Measurements from ENCODE around the gene HIGD2B.
"Not testable (repeated sequence)": the region's sequence is repeated elsewhere in the genome, so short reads cannot be mapped to it uniquely, and the experiment has no call there.

The HIGD2B gene

GRCh38 chr15:72724028-72724427 is 38.0 kb upstream of the HIGD2B start:
- Histone ChIP-seq H3K4me1 (no peaks in the 10 kb centered on the region), H3K4me3 (no peak overlapping the region), H4K20me1 (no peaks in the 10 kb centered on the region), H3K4me2 (no peak overlapping the region), H3K27ac (no peak overlapping the region), H3K9me3 (no peaks in the 10 kb centered on the region), H3K27me3 (no peaks in the 10 kb centered on the region), H3K9ac (no peak overlapping the region), H3K36me3 (no peaks in the 10 kb centered on the region)
- no peak for TF ChIP-seq Cebpa-rat (IDR thresholded peaks at IDR 0.05)

- Histone ChIP-seq H3K27ac (no peak overlapping the region), H3K9me3 (no peaks in the 10 kb centered on the region), H4K20me1 (no peaks in the 10 kb centered on the region), H3K4me1 (no peaks in the 10 kb centered on the region), H3K9ac (no peak overlapping the region), H3K27me3 (no peaks in the 10 kb centered on the region), H3K4me3 (no peak overlapping the region), H3K4me2 (no peak overlapping the region), H3K36me3 (peaks cover 8% of the 10 kb centered on the region; the same call in 1 of the 2 replicates)
- no peak for TF ChIP-seq Cebpa-rat (IDR thresholded peaks at IDR 0.05)
These were observed 36.2 kb upstream of the HIGD2B start for GRCh38 chr15:72722071-72722696.

- H3K4me2 ChIP-seq, H3K9me3 ChIP-seq, H3K4me3 ChIP-seq, H3K27ac ChIP-seq, H3K36me3 ChIP-seq, H4K20me1 ChIP-seq, H3K9ac ChIP-seq, H3K27me3 ChIP-seq, H3K4me1 ChIP-seq: not testable (repeated sequence)
These were observed 22.7 kb upstream of the HIGD2B start for GRCh38 chr15:72708551-72709303.

- no peaks in the 10 kb centered on the region for H3K27me3 ChIP-seq
- no peak overlapping the region for H3K4me2 ChIP-seq
- no peaks in the 10 kb centered on the region for H3K9me3 ChIP-seq
- H3K4me3 ChIP-seq: no peak overlapping the region
- no peak for TF ChIP-seq Cebpa-rat (IDR thresholded peaks at IDR 0.05)
- H3K27ac ChIP-seq: no peak overlapping the region
- H3K9ac ChIP-seq: no peak overlapping the region
- H4K20me1 ChIP-seq: no peaks in the 10 kb centered on the region
- H3K36me3 ChIP-seq: no peaks in the 10 kb centered on the region
- H3K4me1 ChIP-seq: no peaks in the 10 kb centered on the region
These were observed 20.3 kb upstream of the HIGD2B start for GRCh38 chr15:72706266-72706665.

GRCh38 chr15:72700076-72700475 is 14.1 kb upstream of the HIGD2B start:
- TF ChIP-seq Cebpa-rat (IDR thresholded peaks at IDR 0.05): no peak
- no peaks in the 10 kb centered on the region for H3K36me3 ChIP-seq
- H4K20me1 ChIP-seq: no peaks in the 10 kb centered on the region

GRCh38 chr15:72698938-72699337 is 13.0 kb upstream of the HIGD2B start:
- Histone ChIP-seq H4K20me1 (no peaks in the 10 kb centered on the region), H3K36me3 (no peaks in the 10 kb centered on the region), H3K27me3 (no peaks in the 10 kb centered on the region), H3K9ac (no peak overlapping the region), H3K4me3 (no peak overlapping the region), H3K27ac (no peak overlapping the region), H3K9me3 (no peaks in the 10 kb centered on the region), H3K4me2 (no peak overlapping the region), H3K4me1 (no peaks in the 10 kb centered on the region)
- no peak for TF ChIP-seq Cebpa-rat (IDR thresholded peaks at IDR 0.05)

More at GRCh38 chr15:72700076-72700475, 14.1 kb upstream of the HIGD2B start:
- no peaks in the 10 kb centered on the region for H3K4me1 ChIP-seq
- no peaks in the 10 kb centered on the region for H3K9me3 ChIP-seq
- H3K4me3 ChIP-seq: no peak overlapping the region
- no peaks in the 10 kb centered on the region for H3K27me3 ChIP-seq
- no peak overlapping the region for H3K4me2 ChIP-seq
- no peak overlapping the region for H3K27ac ChIP-seq
- H3K9ac ChIP-seq: no peak overlapping the region

- no peaks in the 10 kb centered on the region for H3K36me3 ChIP-seq
- H3K9me3 ChIP-seq: no peaks in the 10 kb centered on the region
- H3K27me3 ChIP-seq: no peaks in the 10 kb centered on the region
- H3K4me1 ChIP-seq: peaks cover 20% of the 10 kb centered on the region
- no peaks in the 10 kb centered on the region for H4K20me1 ChIP-seq
- no peak for TF ChIP-seq Cebpa-rat (IDR thresholded peaks at IDR 0.05)
- no peak overlapping the region for H3K9ac ChIP-seq
- 0 out of 2 replicates have a peak overlapping the region, but pooled peaks have one; percentile 24 for H3K4me2 ChIP-seq
- no peak overlapping the region for H3K27ac ChIP-seq
- no peak overlapping the region for H3K4me3 ChIP-seq
These were observed 5.0 kb upstream of the HIGD2B start for GRCh38 chr15:72690938-72691337.

GRCh38 chr15:72688697-72689096 is 2.7 kb upstream of the HIGD2B start:
- Histone ChIP-seq H3K9me3 (no peaks in the 10 kb centered on the region), H4K20me1 (no peaks in the 10 kb centered on the region), H3K4me1 (peaks cover 32% of the 10 kb centered on the region), H3K36me3 (no peaks in the 10 kb centered on the region), H3K27ac (no peak overlapping the region), H3K9ac (no peak overlapping the region), H3K4me3 (no peak overlapping the region), H3K27me3 (no peaks in the 10 kb centered on the region), H3K4me2 (no peak overlapping the region)
- no peak for TF ChIP-seq Cebpa-rat (IDR thresholded peaks at IDR 0.05)

GRCh38 chr15:72685301-72685924 is 569 bp downstream of the HIGD2B start:
- H4K20me1 ChIP-seq: no peaks in the 10 kb centered on the region
- H3K9me3 ChIP-seq: no peaks in the 10 kb centered on the region
- no peaks in the 10 kb centered on the region for H3K36me3 ChIP-seq
- H3K27ac ChIP-seq: peak overlapping the region; percentile 64
- no peaks in the 10 kb centered on the region for H3K27me3 ChIP-seq
- no peak for TF ChIP-seq Cebpa-rat (IDR thresholded peaks at IDR 0.05)
- H3K4me1 ChIP-seq: peaks cover 24% of the 10 kb centered on the region
- H3K4me2 ChIP-seq: peak overlapping the region; percentile 86
- H3K4me3 ChIP-seq: peak overlapping the region; percentile 70
- H3K9ac ChIP-seq: peak overlapping the region; percentile 76

GRCh38 chr15:72682772-72683171 is 3.2 kb downstream of the HIGD2B start:
- Histone ChIP-seq H3K4me3 (no peak overlapping the region), H4K20me1 (no peaks in the 10 kb centered on the region), H3K27me3 (no peaks in the 10 kb centered on the region), H3K9ac (no peak overlapping the region), H3K4me1 (peaks cover 32% of the 10 kb centered on the region), H3K27ac (no peak overlapping the region), H3K9me3 (no peaks in the 10 kb centered on the region), H3K4me2 (no peak overlapping the region), H3K36me3 (no peaks in the 10 kb centered on the region)
- no peak for TF ChIP-seq Cebpa-rat (IDR thresholded peaks at IDR 0.05)

All from BLaER1 (cell line).